ENCODE results near the gene MX2. TPM values are rescaled to one million over a fixed set of nuclear protein-coding genes. Genes with fewer than 3 reads are reported as not detected.

Gene MX2
- polyA plus RNA-seq, 1 experiment = 5.1 TPM

DNA sequence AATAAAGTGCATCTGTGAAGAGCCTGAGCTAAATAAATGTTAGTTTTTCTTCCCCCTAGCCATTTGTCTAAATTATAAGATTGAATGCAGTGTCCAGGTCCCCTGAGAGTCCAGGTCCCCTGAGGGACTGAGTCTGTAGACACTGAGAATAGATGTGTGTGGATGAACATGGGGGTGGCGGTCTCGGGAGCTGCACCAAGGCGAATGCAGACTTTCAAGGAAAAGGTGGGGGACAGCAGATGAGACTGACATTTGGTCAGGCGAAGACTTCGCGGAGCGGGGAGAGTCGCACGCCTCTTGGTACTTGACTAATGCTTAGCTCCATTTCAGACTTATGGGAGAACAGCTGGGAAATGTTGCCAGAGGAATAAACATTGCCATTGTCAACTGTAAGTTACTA, 17.7 kb upstream of the MX2 start:
- peaks cover under 1% of the 10 kb centered on the region; the same call in 1 of the 2 replicates for H3K27me3 ChIP-seq (ENCODE audit: control insufficient read depth, insufficient read depth, low read length)
- no peak overlapping the region for H3K4me3 ChIP-seq (ENCODE audit: low read depth, low read length)
- CTCF ChIA-PET = interaction anchor here (0.6 to 0.7 kb wide), 3 partner anchors 29 to 473 kb away, joined by 3 read pairs; no protein-coding TSS in a partner anchor
- POLR2A ChIA-PET = no interaction called here
- DNase-seq (ENCODE audit: low read depth) = no peak
- H3K36me3 ChIP-seq (ENCODE audit: control insufficient read depth, insufficient read depth, low read length) = no peaks in the 10 kb centered on the region
- TF ChIP-seq, protein P1, sequence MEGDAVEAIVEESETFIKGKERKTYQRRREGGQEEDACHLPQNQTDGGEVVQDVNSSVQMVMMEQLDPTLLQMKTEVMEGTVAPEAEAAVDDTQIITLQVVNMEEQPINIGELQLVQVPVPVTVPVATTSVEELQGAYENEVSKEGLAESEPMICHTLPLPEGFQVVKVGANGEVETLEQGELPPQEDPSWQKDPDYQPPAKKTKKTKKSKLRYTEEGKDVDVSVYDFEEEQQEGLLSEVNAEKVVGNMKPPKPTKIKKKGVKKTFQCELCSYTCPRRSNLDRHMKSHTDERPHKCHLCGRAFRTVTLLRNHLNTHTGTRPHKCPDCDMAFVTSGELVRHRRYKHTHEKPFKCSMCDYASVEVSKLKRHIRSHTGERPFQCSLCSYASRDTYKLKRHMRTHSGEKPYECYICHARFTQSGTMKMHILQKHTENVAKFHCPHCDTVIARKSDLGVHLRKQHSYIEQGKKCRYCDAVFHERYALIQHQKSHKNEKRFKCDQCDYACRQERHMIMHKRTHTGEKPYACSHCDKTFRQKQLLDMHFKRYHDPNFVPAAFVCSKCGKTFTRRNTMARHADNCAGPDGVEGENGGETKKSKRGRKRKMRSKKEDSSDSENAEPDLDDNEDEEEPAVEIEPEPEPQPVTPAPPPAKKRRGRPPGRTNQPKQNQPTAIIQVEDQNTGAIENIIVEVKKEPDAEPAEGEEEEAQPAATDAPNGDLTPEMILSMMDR (IDR thresholded peaks at IDR 0.05; ENCODE audit: insufficient read depth, low read depth, low read length) = no peak

GRCh38 chr21:41345356-41345755, 16.5 kb upstream of the MX2 start:
- CTCF ChIA-PET = no interaction called here
- TF ChIP-seq, protein P1 (IDR thresholded peaks at IDR 0.05; ENCODE audit: insufficient read depth, low read depth, low read length) = no peak
- DNase-seq (ENCODE audit: low read depth) = no peak
- POLR2A ChIA-PET = no interaction called here
- H3K27me3 ChIP-seq (ENCODE audit: control insufficient read depth, insufficient read depth, low read length) = peaks cover 3% of the 10 kb centered on the region; the same call in 1 of the 2 replicates
- no peaks in the 10 kb centered on the region for H3K36me3 ChIP-seq (ENCODE audit: control insufficient read depth, insufficient read depth, low read length)
- H3K4me3 ChIP-seq (ENCODE audit: low read depth, low read length) = no peak overlapping the region

DNA sequence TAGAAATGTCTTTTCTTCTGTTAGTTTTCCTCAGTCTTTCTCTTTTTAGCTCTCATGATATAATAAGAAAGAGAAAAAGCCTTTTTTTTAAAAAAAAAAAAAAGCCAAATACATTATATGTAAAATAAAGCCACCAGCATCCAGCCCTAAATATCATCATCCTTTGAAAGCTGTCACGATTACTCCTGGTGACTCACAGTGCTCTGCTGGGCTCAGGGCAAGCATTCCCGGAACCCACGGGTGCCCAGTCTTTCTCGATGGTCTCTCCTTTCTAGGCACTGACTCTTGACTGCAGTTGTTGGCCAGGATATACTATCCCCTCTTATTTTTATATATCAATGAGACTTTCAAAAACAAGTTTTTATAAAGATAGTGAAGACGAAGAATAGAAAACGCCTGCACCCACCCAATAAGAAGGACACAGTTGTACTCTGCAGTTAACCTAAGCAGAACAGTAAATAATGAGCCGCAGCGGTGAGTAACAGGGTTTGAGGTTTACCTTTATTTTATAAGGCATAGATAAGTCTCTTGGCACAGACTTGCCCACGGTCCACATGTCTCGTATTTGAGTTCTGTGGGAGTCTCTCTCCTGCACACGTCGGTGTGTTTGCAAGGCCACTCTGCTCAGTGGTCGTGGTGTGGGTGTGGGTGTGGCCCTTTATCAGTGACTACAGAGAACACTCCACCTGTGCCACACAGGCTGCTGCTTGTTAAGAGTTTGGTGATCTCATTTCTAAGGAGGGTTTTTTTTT, 15.7 kb upstream of the MX2 start:
- no peak for DNase-seq (ENCODE audit: low read depth)
- Histone ChIP-seq H3K36me3 (ENCODE audit: control insufficient read depth, insufficient read depth, low read length) (no peaks in the 10 kb centered on the region), H3K27me3 (ENCODE audit: control insufficient read depth, insufficient read depth, low read length) (peaks cover 3% of the 10 kb centered on the region; the same call in 1 of the 2 replicates), H3K4me3 (ENCODE audit: low read depth, low read length) (no peak overlapping the region)
- ChIA-PET POLR2A (no interaction called here), CTCF (no interaction called here)
- TF ChIP-seq, protein P1 (IDR thresholded peaks at IDR 0.05; ENCODE audit: insufficient read depth, low read depth, low read length) = no peak

DNA sequence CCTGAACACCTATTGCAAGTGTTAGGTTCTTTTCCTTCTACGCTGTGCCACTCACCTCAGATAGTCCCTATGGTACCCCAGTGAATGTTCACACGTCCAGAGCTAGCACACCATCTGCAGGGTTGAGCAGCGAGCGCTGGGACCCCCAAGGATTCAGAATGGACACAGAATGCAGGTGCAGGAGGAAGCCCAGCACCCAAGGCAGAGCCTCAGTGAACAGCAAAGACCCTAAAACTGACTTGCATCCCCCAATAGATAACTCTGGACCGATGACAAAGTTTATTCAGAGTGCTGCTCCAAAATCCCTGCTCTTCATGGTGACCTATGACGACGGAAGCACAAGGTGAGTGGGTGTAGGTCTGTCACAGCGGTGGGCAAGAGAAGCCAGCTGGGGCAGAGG, 15.1 kb upstream of the MX2 start:
- POLR2A ChIA-PET = no interaction called here
- CTCF ChIA-PET = no interaction called here
- DNase-seq (ENCODE audit: low read depth) = no peak
- TF ChIP-seq, protein P1 (IDR thresholded peaks at IDR 0.05; ENCODE audit: insufficient read depth, low read depth, low read length) = no peak
- no peaks in the 10 kb centered on the region for H3K36me3 ChIP-seq (ENCODE audit: control insufficient read depth, insufficient read depth, low read length)
- H3K4me3 ChIP-seq (ENCODE audit: low read depth, low read length) = no peak overlapping the region
- peaks cover 3% of the 10 kb centered on the region; the same call in 1 of the 2 replicates for H3K27me3 ChIP-seq (ENCODE audit: control insufficient read depth, insufficient read depth, low read length)

DNA sequence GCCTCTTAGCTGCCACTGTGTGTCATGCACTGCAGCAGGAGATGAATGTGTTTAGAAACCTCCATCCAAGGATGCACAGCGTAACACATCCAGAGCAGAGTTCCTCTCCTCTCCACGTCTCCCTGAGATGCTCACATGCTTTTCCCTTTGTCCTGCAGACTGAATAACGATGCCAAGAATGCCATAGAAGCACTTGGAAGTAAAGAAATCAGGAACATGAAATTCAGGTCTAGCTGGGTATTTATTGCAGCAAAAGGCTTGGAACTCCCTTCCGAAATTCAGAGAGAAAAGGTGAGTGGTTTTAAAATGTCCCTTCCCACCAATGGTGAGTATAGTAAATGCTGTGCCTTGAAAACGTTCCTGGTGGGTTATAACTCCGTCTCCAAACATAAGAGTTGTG, 13.4 kb upstream of the MX2 start:
- ChIA-PET CTCF (interaction anchor here (1.2 kb wide), 1 partner anchor 65 kb away, joined by 3 read pairs; no protein-coding TSS in a partner anchor), POLR2A (no interaction called here)
- no peaks in the 10 kb centered on the region for H3K36me3 ChIP-seq (ENCODE audit: control insufficient read depth, insufficient read depth, low read length)
- DNase-seq (ENCODE audit: low read depth) = no peak
- no peak overlapping the region for H3K4me3 ChIP-seq (ENCODE audit: low read depth, low read length)
- TF ChIP-seq, protein P1 (IDR thresholded peaks at IDR 0.05; ENCODE audit: insufficient read depth, low read depth, low read length) = no peak
- peaks cover 3% of the 10 kb centered on the region; the same call in 1 of the 2 replicates for H3K27me3 ChIP-seq (ENCODE audit: control insufficient read depth, insufficient read depth, low read length)

Measured in BJ (cell line).